ENCODE results near the gene ZNF670.

Gene ZNF670

DNA sequence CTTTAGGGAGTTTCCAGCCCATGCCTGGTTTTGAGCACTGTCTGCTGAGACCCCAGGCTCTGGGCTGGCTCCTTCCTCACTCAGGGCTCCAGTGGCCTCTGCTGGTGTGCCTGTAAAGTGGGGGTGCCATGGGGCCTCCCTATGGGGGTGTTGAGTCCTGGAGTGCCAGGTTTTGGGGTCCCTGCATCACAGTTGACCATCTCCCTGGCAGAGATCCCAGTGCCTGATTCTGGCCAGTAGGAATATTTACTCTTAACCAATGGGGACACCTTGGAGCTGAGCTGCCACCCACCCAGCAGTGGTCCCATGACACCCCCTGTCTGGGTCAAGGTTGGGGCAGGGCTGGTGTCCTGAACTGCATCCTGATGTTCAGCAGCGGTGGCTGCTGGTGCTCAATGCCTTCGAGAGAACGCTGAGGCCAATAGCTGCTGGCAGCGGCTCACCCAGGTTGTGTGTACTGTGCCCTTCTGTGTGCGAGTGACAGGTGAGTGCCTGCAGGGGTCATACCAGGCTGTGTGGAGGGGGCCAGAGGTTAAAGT lies 35.2 kb upstream of the ZNF670 start:
- peaks cover 8% of the 10 kb centered on the region for H3K4me1 ChIP-seq (ENCODE audit: control insufficient read depth, insufficient read depth, low read length)
- no peak overlapping the region for H3K9ac ChIP-seq (ENCODE audit: low read depth, low read length)

DNA sequence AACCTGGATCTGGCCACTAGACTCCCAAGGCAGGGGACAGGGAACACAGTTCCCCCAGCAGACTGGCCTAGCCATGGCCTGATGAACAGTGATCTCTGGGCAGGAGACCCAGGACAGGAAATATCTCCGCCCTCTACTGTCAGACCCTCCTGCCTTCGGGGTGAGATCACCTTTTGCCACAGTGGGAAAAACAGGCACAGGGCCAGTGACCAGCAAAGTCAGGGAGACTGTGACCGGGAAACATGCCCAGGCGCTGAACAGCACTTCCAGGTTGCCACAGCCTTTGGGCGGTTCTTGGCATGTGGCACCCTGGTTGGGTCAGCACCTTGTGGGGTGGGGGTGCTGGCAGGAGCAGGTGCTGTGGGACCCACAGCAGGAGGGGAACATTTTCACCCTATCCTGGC lies 34.5 kb upstream of the ZNF670 start:
- H3K9me3 ChIP-seq (replicated peaks; ENCODE audit: low read length), result no peaks in the 10 kb centered on the region
- no peak overlapping the region for H3K4me2 ChIP-seq (ENCODE audit: low read length)
- H3K4me3 ChIP-seq (ENCODE audit: low read length), result no peak overlapping the region
- no peaks in the 10 kb centered on the region for H3K27me3 ChIP-seq (ENCODE audit: control insufficient read depth, insufficient read depth, low read length)
- peaks cover 8% of the 10 kb centered on the region for H3K4me1 ChIP-seq (ENCODE audit: control insufficient read depth, insufficient read depth, low read length)
- no peak overlapping the region for H3K9ac ChIP-seq (ENCODE audit: low read depth, low read length)
- no peaks in the 10 kb centered on the region for H3K36me3 ChIP-seq (ENCODE audit: insufficient read depth, low read length)

More for the DNA sequence above, 35.2 kb upstream of the ZNF670 start:
- H3K27me3 ChIP-seq (ENCODE audit: control insufficient read depth, insufficient read depth, low read length), result no peaks in the 10 kb centered on the region
- no peaks in the 10 kb centered on the region for H3K9me3 ChIP-seq (replicated peaks; ENCODE audit: low read length)
- H3K4me2 ChIP-seq (ENCODE audit: low read length), result no peak overlapping the region
- H3K4me3 ChIP-seq (ENCODE audit: low read length), result no peak overlapping the region
- H3K36me3 ChIP-seq (ENCODE audit: insufficient read depth, low read length), result no peaks in the 10 kb centered on the region

GRCh38 chr1:247112479-247112781 lies 33.8 kb upstream of the ZNF670 start:
- Histone ChIP-seq H3K9ac (ENCODE audit: low read depth, low read length) (no peak overlapping the region), H3K4me3 (ENCODE audit: low read length) (peak overlapping the region; percentile 83), H3K4me2 (ENCODE audit: low read length) (peak overlapping the region; percentile 93), H3K9me3 (replicated peaks; ENCODE audit: low read length) (no peaks in the 10 kb centered on the region), H3K36me3 (ENCODE audit: insufficient read depth, low read length) (no peaks in the 10 kb centered on the region), H3K4me1 (ENCODE audit: control insufficient read depth, insufficient read depth, low read length) (peaks cover 8% of the 10 kb centered on the region), H3K27me3 (ENCODE audit: control insufficient read depth, insufficient read depth, low read length) (peaks cover 2% of the 10 kb centered on the region)

DNA sequence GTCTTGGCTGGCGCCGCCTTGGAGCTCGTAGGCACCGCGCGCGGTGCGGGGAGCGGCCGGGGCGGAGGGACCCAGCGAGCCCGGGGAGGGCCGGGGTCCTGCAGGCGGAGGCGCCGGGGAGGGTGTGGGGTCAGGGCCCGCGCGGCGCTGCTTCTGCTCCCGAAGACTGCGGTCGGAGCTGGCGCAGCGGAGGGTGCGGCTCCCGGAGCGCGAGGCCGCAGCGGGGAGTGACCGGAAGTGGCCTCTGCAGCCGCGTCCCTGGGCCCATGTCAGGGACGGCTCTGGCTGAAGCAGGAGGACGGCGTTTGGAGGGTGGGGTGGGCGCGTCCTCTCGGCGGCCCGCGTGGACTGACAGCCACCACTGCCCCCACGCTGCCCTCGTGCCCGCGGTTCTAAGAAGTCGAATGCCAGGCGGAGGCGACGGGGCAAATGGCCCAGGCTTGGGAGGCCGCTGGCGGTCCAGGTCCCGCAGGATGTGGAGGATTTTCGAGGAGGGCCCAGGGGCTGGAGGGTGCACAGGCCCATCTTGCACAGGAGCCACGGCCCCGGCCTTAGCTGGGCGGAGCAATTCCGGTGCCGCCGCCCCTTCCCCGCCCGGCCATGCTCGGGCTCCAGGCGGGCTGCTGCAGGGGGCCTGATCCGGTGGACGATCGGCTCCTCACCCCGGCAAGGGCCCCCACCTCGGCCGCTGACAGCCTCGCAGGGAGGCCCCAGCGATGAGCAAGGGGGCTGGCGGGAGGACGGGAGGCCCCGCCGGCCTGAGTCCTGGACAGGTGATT lies 33.3 kb upstream of the ZNF670 start:
- H3K9me3 ChIP-seq (replicated peaks; ENCODE audit: low read length), result no peaks in the 10 kb centered on the region
- peaks cover 8% of the 10 kb centered on the region for H3K4me1 ChIP-seq (ENCODE audit: control insufficient read depth, insufficient read depth, low read length)
- peaks cover 7% of the 10 kb centered on the region for H3K27me3 ChIP-seq (ENCODE audit: control insufficient read depth, insufficient read depth, low read length)
- peak overlapping the region; percentile 83 for H3K9ac ChIP-seq (ENCODE audit: low read depth, low read length)
- H3K36me3 ChIP-seq (ENCODE audit: insufficient read depth, low read length), result no peaks in the 10 kb centered on the region
- H3K4me2 ChIP-seq (ENCODE audit: low read length), result peak overlapping the region; percentile 93
- H3K4me3 ChIP-seq (ENCODE audit: low read length), result peak overlapping the region; percentile 83

DNA sequence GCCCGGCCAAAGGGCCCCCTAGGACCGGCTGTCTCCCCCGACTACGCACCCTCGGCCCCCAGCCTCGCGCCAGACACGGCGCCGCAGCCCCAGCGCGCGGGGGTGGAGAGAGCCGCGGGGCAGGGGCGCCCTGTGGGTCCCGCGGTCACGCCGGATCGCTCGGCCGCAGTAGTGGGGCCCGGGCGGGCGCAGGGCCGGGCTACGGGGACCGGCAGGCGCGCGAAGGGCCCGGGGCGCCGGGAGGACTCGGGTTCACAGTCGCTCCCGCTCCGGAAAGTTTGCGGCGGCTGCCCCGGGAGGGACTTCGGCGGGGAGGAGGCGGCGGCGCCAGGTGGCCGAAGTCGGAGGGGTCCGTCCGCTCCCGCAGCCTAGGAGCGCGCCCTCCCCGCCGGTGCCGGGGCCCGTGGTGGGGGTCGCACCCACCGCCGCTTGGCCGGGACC lies 32.7 kb upstream of the ZNF670 start:
- Histone ChIP-seq H3K9ac (ENCODE audit: low read depth, low read length) (peak overlapping the region; percentile 83), H3K36me3 (ENCODE audit: insufficient read depth, low read length) (no peaks in the 10 kb centered on the region), H3K4me3 (ENCODE audit: low read length) (peak overlapping the region; percentile 83), H3K4me2 (ENCODE audit: low read length) (peak overlapping the region; percentile 93), H3K9me3 (replicated peaks; ENCODE audit: low read length) (no peaks in the 10 kb centered on the region), H3K4me1 (ENCODE audit: control insufficient read depth, insufficient read depth, low read length) (peaks cover 8% of the 10 kb centered on the region), H3K27me3 (ENCODE audit: control insufficient read depth, insufficient read depth, low read length) (peaks cover 7% of the 10 kb centered on the region)

DNA sequence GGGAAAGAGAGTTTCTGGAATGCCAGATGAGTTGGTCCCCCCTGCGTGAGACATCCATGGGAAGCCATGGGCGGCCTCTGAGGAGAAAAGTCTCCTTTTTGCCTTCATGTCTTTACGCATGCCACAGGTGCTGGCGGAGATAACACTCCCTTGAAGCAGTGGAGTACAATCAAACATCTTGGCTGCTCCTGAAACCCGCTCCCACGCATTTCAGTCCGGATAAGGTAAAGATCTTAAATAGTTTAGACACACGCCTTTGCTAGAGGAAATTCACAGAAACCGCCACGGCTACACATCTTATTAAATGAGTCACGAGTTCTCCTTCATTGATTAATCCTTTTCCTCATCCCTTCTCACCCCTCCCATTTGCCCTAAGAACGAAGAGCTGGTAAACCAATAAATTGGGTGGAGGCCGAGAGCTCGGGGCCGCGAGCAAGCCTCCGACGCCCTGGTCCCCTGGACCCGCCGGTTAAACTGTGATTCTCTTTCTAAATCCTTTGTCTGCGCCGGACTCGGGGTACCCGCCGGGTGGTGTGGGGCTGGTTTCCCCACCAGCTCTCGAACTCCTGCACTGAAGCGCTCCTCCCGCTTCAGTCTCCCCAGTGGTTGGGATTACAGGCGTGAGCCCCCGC lies 32.1 kb upstream of the ZNF670 start:
- Histone ChIP-seq H3K27me3 (ENCODE audit: control insufficient read depth, insufficient read depth, low read length) (peaks cover 7% of the 10 kb centered on the region), H3K9ac (ENCODE audit: low read depth, low read length) (peak overlapping the region; percentile 83)

GRCh38 chr1:247107694-247108093 lies 29.1 kb upstream of the ZNF670 start:
- H3K9me3 ChIP-seq (replicated peaks; ENCODE audit: low read length), result no peaks in the 10 kb centered on the region
- no peak overlapping the region for H3K4me2 ChIP-seq (ENCODE audit: low read length)
- H3K4me3 ChIP-seq (ENCODE audit: low read length), result no peak overlapping the region
- H3K27me3 ChIP-seq (ENCODE audit: control insufficient read depth, insufficient read depth, low read length), result peaks cover 7% of the 10 kb centered on the region
- H3K9ac ChIP-seq (ENCODE audit: low read depth, low read length), result no peak overlapping the region
- peaks cover 11% of the 10 kb centered on the region for H3K4me1 ChIP-seq (ENCODE audit: control insufficient read depth, insufficient read depth, low read length)
- peaks cover 3% of the 10 kb centered on the region for H3K36me3 ChIP-seq (ENCODE audit: insufficient read depth, low read length)

More for the DNA sequence above, 32.1 kb upstream of the ZNF670 start:
- Histone ChIP-seq H3K36me3 (ENCODE audit: insufficient read depth, low read length) (no peaks in the 10 kb centered on the region), H3K9me3 (replicated peaks; ENCODE audit: low read length) (no peaks in the 10 kb centered on the region), H3K4me1 (ENCODE audit: control insufficient read depth, insufficient read depth, low read length) (peaks cover 8% of the 10 kb centered on the region), H3K4me3 (ENCODE audit: low read length) (peak overlapping the region; percentile 83), H3K4me2 (ENCODE audit: low read length) (peak overlapping the region; percentile 93)

GRCh38 chr1:247105966-247106365 lies 27.4 kb upstream of the ZNF670 start:
- Histone ChIP-seq H3K27me3 (ENCODE audit: control insufficient read depth, insufficient read depth, low read length) (peaks cover 7% of the 10 kb centered on the region), H3K36me3 (ENCODE audit: insufficient read depth, low read length) (peaks cover 18% of the 10 kb centered on the region), H3K9ac (ENCODE audit: low read depth, low read length) (no peak overlapping the region), H3K4me2 (ENCODE audit: low read length) (no peak overlapping the region), H3K4me3 (ENCODE audit: low read length) (no peak overlapping the region), H3K4me1 (ENCODE audit: control insufficient read depth, insufficient read depth, low read length) (peaks cover 6% of the 10 kb centered on the region), H3K9me3 (replicated peaks; ENCODE audit: low read length) (peaks cover 13% of the 10 kb centered on the region)

DNA sequence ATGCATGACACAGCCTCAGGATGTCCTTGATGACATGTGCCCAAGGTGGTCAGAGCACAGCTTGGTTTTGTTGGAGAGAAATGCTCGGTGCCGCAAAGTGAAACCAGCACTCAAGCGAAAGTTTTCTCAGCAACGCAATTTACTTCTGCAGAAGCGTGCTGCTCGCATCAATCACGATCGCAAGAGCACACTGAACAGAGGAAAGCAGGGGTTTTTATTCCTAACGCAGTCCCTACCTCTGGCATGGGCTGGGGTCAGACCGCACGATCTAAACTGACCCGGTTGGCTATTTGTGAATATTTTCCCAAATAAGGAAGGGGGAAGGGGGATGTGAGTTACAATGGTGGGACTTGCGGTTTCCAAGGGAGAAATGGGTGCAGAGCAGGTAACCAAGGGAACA lies 26.4 kb upstream of the ZNF670 start:
- H3K4me2 ChIP-seq (ENCODE audit: low read length), result peak overlapping the region; percentile 57
- peaks cover 27% of the 10 kb centered on the region for H3K36me3 ChIP-seq (ENCODE audit: insufficient read depth, low read length)
- H3K4me1 ChIP-seq (ENCODE audit: control insufficient read depth, insufficient read depth, low read length), result peaks cover 6% of the 10 kb centered on the region
- H3K27me3 ChIP-seq (ENCODE audit: control insufficient read depth, insufficient read depth, low read length), result peaks cover 7% of the 10 kb centered on the region
- H3K9ac ChIP-seq (ENCODE audit: low read depth, low read length), result no peak overlapping the region
- peaks cover 22% of the 10 kb centered on the region for H3K9me3 ChIP-seq (replicated peaks; ENCODE audit: low read length)
- peak overlapping the region; percentile 51 for H3K4me3 ChIP-seq (ENCODE audit: low read length)

DNA sequence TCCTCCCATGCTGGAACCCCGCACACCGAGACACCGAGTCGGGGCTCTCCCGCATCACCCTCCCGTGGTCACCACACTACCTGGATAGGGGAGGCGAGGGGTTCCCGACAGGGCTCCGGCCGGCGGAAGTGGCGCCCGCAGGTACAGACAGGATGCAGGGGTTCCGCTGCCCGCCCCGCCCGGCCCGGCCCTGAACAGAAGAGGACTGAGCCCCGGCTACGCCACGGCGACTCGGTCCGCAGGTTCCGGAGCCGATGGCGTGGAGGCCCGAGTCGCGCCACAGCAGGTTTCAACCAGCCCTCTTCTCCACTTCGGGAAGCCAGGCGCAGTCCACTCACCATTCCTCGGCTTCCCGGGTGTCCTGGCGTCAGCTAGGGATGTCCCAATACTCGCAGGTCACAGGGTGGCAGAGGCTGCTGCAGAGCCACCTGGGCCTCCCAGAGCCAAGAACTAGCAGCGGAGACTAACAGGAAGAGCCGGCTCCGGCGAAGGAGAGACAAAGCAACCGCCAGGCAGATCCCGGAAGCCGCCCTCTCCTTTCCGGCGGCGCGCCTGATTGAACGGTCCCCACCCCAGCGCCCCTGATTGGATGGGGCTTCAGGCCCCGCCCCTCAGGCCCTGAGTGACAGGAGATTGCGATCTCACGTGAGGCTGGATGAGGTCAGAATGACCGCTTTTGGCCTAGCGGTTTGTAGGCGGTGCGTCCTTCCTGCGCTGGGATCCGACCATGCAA lies 25.4 kb upstream of the ZNF670 start, which contains the start of gene ZNF669:
Gene ZNF669 (minus strand): TSS at position 498 of the 733 bp plus-strand sequence. CDS start 157 bp downstream, at position 341.
- Histone ChIP-seq H3K27me3 (ENCODE audit: control insufficient read depth, insufficient read depth, low read length) (peaks cover 7% of the 10 kb centered on the region), H3K9me3 (replicated peaks; ENCODE audit: low read length) (peaks cover 22% of the 10 kb centered on the region), H3K4me1 (ENCODE audit: control insufficient read depth, insufficient read depth, low read length) (peaks cover 6% of the 10 kb centered on the region), H3K36me3 (ENCODE audit: insufficient read depth, low read length) (peaks cover 31% of the 10 kb centered on the region), H3K4me3 (ENCODE audit: low read length) (peak within 1 kb of the TSS; percentile 99), H3K9ac (ENCODE audit: low read depth, low read length) (peak within 1 kb of the TSS; percentile 96), H3K4me2 (ENCODE audit: low read length) (peak within 1 kb of the TSS; percentile 94)

GRCh38 chr1:247102381-247102780 lies 23.8 kb upstream of the ZNF670 start:
- peaks cover 6% of the 10 kb centered on the region for H3K4me1 ChIP-seq (ENCODE audit: control insufficient read depth, insufficient read depth, low read length)
- H3K36me3 ChIP-seq (ENCODE audit: insufficient read depth, low read length), result peaks cover 41% of the 10 kb centered on the region
- no peak overlapping the region for H3K9ac ChIP-seq (ENCODE audit: low read depth, low read length)
- peaks cover 34% of the 10 kb centered on the region for H3K9me3 ChIP-seq (replicated peaks; ENCODE audit: low read length)
- H3K4me2 ChIP-seq (ENCODE audit: low read length), result peak overlapping the region; percentile 94
- H3K27me3 ChIP-seq (ENCODE audit: control insufficient read depth, insufficient read depth, low read length), result peaks cover 5% of the 10 kb centered on the region
- peak overlapping the region; percentile 99 for H3K4me3 ChIP-seq (ENCODE audit: low read length)

Measured in skeletal muscle satellite cell (primary cell).